Activated CD8-positive, alpha-beta T cell treated with anti-CD3 and anti-CD28 coated beads for 36 hours (primary cell): ENCODE measurements around the gene TMEM94. TPM values are rescaled to one million over a fixed set of nuclear protein-coding genes. Genes with fewer than 3 reads are reported as not detected.
"Not testable (repeated sequence)": the region's sequence is repeated elsewhere in the genome, so short reads cannot be mapped to it uniquely, and the experiment has no call there.

Experiments
- ATAC-seq: fragments of 200-7000 bp; cut with Tn5 transposase; one replicate; pipeline ENCODE4 v1.10.0; 2021; ENCODE audit warnings: mild to moderate bottlenecking, moderate library complexity
- CTCF ChIA-PET: fragments of 350-600 bp; sonication (Branson Sonifier 250); formaldehyde crosslinking; loops from one replicate; lab custom pipeline; 2021; ENCODE audit warnings: antibody characterized with exemption; lab: Charles Lee
- POLR2A ChIA-PET: fragments of 350-600 bp; sonication (Branson Sonifier 250); formaldehyde crosslinking; loops from one replicate; lab custom pipeline; 2021; ENCODE audit warnings: antibody characterized with exemption; lab: Charles Lee
- DNase-seq: peaks from one replicate; pipeline ENCODE4 v3.0.0-alpha.2; 2020
- H3K27ac Mint-ChIP-seq: one replicate; pipeline ENCODE4 v1.8.0; 2021; ENCODE audit warnings: mild to moderate bottlenecking, mixed read lengths
- H3K27me3 Mint-ChIP-seq: one replicate; pipeline ENCODE4 v1.8.0; 2021; ENCODE audit warnings: mixed read lengths
- H3K36me3 Mint-ChIP-seq: one replicate; pipeline ENCODE4 v1.8.0; 2021; ENCODE audit warnings: low read depth, mixed read lengths
- H3K4me1 Mint-ChIP-seq: one replicate; pipeline ENCODE4 v1.8.0; 2021; ENCODE audit warnings: low read depth, mixed read lengths
- H3K4me3 Mint-ChIP-seq: one replicate; pipeline ENCODE4 v1.8.0; 2021; ENCODE audit warnings: mild to moderate bottlenecking, moderate library complexity, mixed read lengths
- H3K9me3 Mint-ChIP-seq: one replicate; pipeline ENCODE4 v1.8.0; 2021; ENCODE audit warnings: mixed read lengths
- CTCF ChIP-seq: fragments of 200-600 bp; IDR thresholded peaks from one replicate; pipeline ENCODE4 v1.8.0; 2022; ENCODE audit warnings: antibody characterized with exemption, mild to moderate bottlenecking
- intact Hi-C: fragments of 100-400 bp; cut with micrococcal nuclease; formaldehyde crosslinking; loops from one replicate; pipeline ENCODE4 v1.10.0; 2022
- total RNA-seq, 2 experiments: library from RNA; stranded (reverse); gene quantifications; one replicate each; pipeline ENCODE4 v1.2.3, GENCODE V29; 2021

Gene TMEM94
- total RNA-seq, 2 experiments from 2014 or later = 55.3 to 56.4 TPM

- Mint-ChIP-seq H3K27me3 (no peaks in the 10 kb centered on the region), H3K36me3 (no peaks in the 10 kb centered on the region), H3K27ac (no peak overlapping the region), H3K4me1 (peaks cover 2% of the 10 kb centered on the region), H3K9me3 (no peaks in the 10 kb centered on the region), H3K4me3 (no peak overlapping the region)
- no peak for DNase-seq
- ChIA-PET CTCF (interaction anchor here (0.9 kb wide), 1 partner anchor 179 kb away, joined by 3 read pairs; no protein-coding TSS in a partner anchor), POLR2A (no interaction called here)
- ATAC-seq = no peak
- intact Hi-C loops = no loop called here
- no peak for TF ChIP-seq CTCF
These were observed 37.9 kb upstream of the TMEM94 start for GRCh38 chr17:75418531-75418930.

- H3K27me3 Mint-ChIP-seq = no peaks in the 10 kb centered on the region
- H3K9me3 Mint-ChIP-seq = no peaks in the 10 kb centered on the region
- no peak overlapping the region for H3K4me3 Mint-ChIP-seq
- H3K36me3 Mint-ChIP-seq = no peaks in the 10 kb centered on the region
- ATAC-seq = no peak
- CTCF ChIA-PET = interaction anchor here (1.1 to 2.5 kb wide), 4 partner anchors 19 to 321 kb away, joined by 3 to 9 read pairs (median 4); partner anchors contain the start of gene SMIM5
- peaks cover 8% of the 10 kb centered on the region for H3K4me1 Mint-ChIP-seq
- POLR2A ChIA-PET = interaction anchor here (1.0 kb wide), 1 partner anchor 238 kb away, joined by 3 read pairs; the partner anchor contains the start of genes RECQL5 and SAP30BP
- H3K27ac Mint-ChIP-seq = no peak overlapping the region
- intact Hi-C loops = loop anchor here (5.0 kb wide), 1 partner anchor 88 kb away; the partner anchor contains the start of genes CASKIN2 and TSEN54
- DNase-seq = no peak
- TF ChIP-seq CTCF = no peak
These were observed 27.6 kb upstream of the TMEM94 start for GRCh38 chr17:75428543-75429469.

GRCh38 chr17:75430159-75430974 lies 26.1 kb upstream of the TMEM94 start:
- CTCF ChIA-PET = interaction anchor here (1.0 to 2.5 kb wide), 4 partner anchors 8 to 203 kb away, joined by 3 to 9 read pairs (median 4); partner anchors contain the start of gene SMIM5
- no peaks in the 10 kb centered on the region for H3K9me3 Mint-ChIP-seq
- no peak for DNase-seq
- ATAC-seq = no peak
- no peaks in the 10 kb centered on the region for H3K36me3 Mint-ChIP-seq
- no peak for TF ChIP-seq CTCF
- H3K4me3 Mint-ChIP-seq = no peak overlapping the region
- intact Hi-C loops = no loop called here
- POLR2A ChIA-PET = interaction anchor here (1.0 kb wide), 2 partner anchors 47 to 237 kb away, joined by 3 to 5 read pairs; partner anchors contain the start of genes RECQL5 and SAP30BP
- H3K4me1 Mint-ChIP-seq = peaks cover 11% of the 10 kb centered on the region
- no peaks in the 10 kb centered on the region for H3K27me3 Mint-ChIP-seq
- H3K27ac Mint-ChIP-seq = no peak overlapping the region

GRCh38 chr17:75433218-75433783 lies 23.1 kb upstream of the TMEM94 start:
- ATAC-seq = no peak
- H3K27me3 Mint-ChIP-seq = no peaks in the 10 kb centered on the region
- H3K9me3 Mint-ChIP-seq = no peaks in the 10 kb centered on the region
- no peaks in the 10 kb centered on the region for H3K36me3 Mint-ChIP-seq
- no peak overlapping the region for H3K4me3 Mint-ChIP-seq
- intact Hi-C loops = no loop called here
- no peak for TF ChIP-seq CTCF
- no peak overlapping the region for H3K27ac Mint-ChIP-seq
- POLR2A ChIA-PET = no interaction called here
- peaks cover 7% of the 10 kb centered on the region for H3K4me1 Mint-ChIP-seq
- CTCF ChIA-PET = interaction anchor here (1.5 to 1.9 kb wide), 2 partner anchors 21 to 314 kb away, joined by 6 read pairs; no protein-coding TSS in a partner anchor
- DNase-seq = no peak

- H3K36me3 Mint-ChIP-seq, H3K4me3 Mint-ChIP-seq, ATAC-seq, H3K27ac Mint-ChIP-seq, H3K9me3 Mint-ChIP-seq, intact Hi-C loops, DNase-seq, H3K4me1 Mint-ChIP-seq, H3K27me3 Mint-ChIP-seq: not testable (repeated sequence)
- ChIA-PET POLR2A (interaction anchor here (0.6 to 1.3 kb wide), 4 partner anchors 22 to 293 kb away, joined by 3 read pairs; partner anchors contain the start of gene MIF4GD), CTCF (interaction anchor here (1.9 kb wide), 1 partner anchor 313 kb away, joined by 6 read pairs; no protein-coding TSS in a partner anchor)
These were observed 22.0 kb upstream of the TMEM94 start for GRCh38 chr17:75434433-75434832.

- intact Hi-C loops = not testable (repeated sequence)
These were observed 19.0 kb upstream of the TMEM94 start for GRCh38 chr17:75437404-75437803.

More at GRCh38 chr17:75437404-75437803, 19.0 kb upstream of the TMEM94 start:
- POLR2A ChIA-PET, DNase-seq, H3K9me3 Mint-ChIP-seq, H3K27ac Mint-ChIP-seq, H3K27me3 Mint-ChIP-seq, H3K4me1 Mint-ChIP-seq, H3K36me3 Mint-ChIP-seq, H3K4me3 Mint-ChIP-seq, ATAC-seq: not testable (repeated sequence)
- CTCF ChIA-PET = interaction anchor here (1.4 kb wide), 1 partner anchor 10 kb away, joined by 4 read pairs; no protein-coding TSS in a partner anchor
